SJCRH30 (cell line): ENCODE data around the gene BHLHE41. TPM values are rescaled to one million over a fixed set of nuclear protein-coding genes. Genes with fewer than 3 reads are reported as not detected.
A peak's percentile ranks its signal among the peaks of the same experiment; 100 is the strongest.

Experiments
- DNase-seq, 2 experiments: peaks; one replicate each; pipeline ENCODE4 v3.0.0-alpha.2; 2015 to 2020
- H3K27ac ChIP-seq: fragments of 250-450 bp; sonication (Bioruptor Pico); 2 replicates; pipeline ENCODE4 v1.5.1; 2020; ENCODE audit warnings: mild to moderate bottlenecking, moderate library complexity
- H3K27me3 ChIP-seq: fragments of 250-450 bp; sonication (Bioruptor Pico); 2 replicates; pipeline ENCODE4 v1.5.1; 2020; ENCODE audit warnings: mild to moderate bottlenecking, moderate library complexity
- H3K36me3 ChIP-seq: fragments of 250-450 bp; sonication (Bioruptor Pico); 2 replicates; pipeline ENCODE4 v1.5.1; 2020; ENCODE audit warnings: mild to moderate bottlenecking, moderate library complexity
- H3K4me1 ChIP-seq: fragments of 250-450 bp; sonication (Bioruptor Pico); 2 replicates; pipeline ENCODE4 v1.5.1; 2020; ENCODE audit warnings: mild to moderate bottlenecking, moderate library complexity
- H3K4me3 ChIP-seq: fragments of 250-450 bp; sonication (Bioruptor Pico); 2 replicates; pipeline ENCODE4 v1.5.1; 2020; ENCODE audit warnings: mild to moderate bottlenecking, moderate library complexity
- H3K9me3 ChIP-seq: fragments of 250-450 bp; sonication (Bioruptor Pico); replicated peaks from 2 replicates; pipeline ENCODE4 v1.5.1; 2020; ENCODE audit warnings: mild to moderate bottlenecking, moderate library complexity
- total RNA-seq: library from RNA; depleted of rRNA; stranded (reverse); fragments of >200 nt; shearing (Covaris generic); gene quantifications from 2 replicates; pipeline ENCODE4 v1.2.3, GENCODE V29; 2014

Gene BHLHE41
- total RNA-seq, 1 experiment from 2014 or later = 4.1 TPM

GRCh38 chr12:26125400-26126339, 833 bp upstream of the BHLHE41 start:
- Histone ChIP-seq H3K36me3 (no peaks in the 10 kb centered on the region), H3K9me3 (no peaks in the 10 kb centered on the region), H3K27me3 (0 out of 2 replicates have a peak, but pooled peaks cover 6% of the 10 kb centered on the region), H3K4me1 (0 out of 2 replicates have a peak, but pooled peaks cover 6% of the 10 kb centered on the region), H3K4me3 (peak overlapping the region; percentile 62), H3K27ac (no peak overlapping the region; the same call in 1 of the 2 replicates)
- peak; percentile 77 to 80 for DNase-seq

- Histone ChIP-seq H3K27me3 (0 out of 2 replicates have a peak, but pooled peaks cover 6% of the 10 kb centered on the region), H3K36me3 (no peaks in the 10 kb centered on the region), H3K4me3 (peak overlapping the region; percentile 59), H3K9me3 (no peaks in the 10 kb centered on the region), H3K27ac (no peak overlapping the region), H3K4me1 (0 out of 2 replicates have a peak, but pooled peaks cover 6% of the 10 kb centered on the region)
- DNase-seq = no peak
Measured at GRCh38 chr12:26123482-26123980, 1.3 kb downstream of the BHLHE41 start.

GRCh38 chr12:26122681-26123481, 2.0 kb downstream of the BHLHE41 start:
- Histone ChIP-seq H3K27me3 (0 out of 2 replicates have a peak, but pooled peaks cover 6% of the 10 kb centered on the region), H3K27ac (no peak overlapping the region), H3K36me3 (no peaks in the 10 kb centered on the region), H3K9me3 (no peaks in the 10 kb centered on the region), H3K4me3 (peak overlapping the region; percentile 59), H3K4me1 (0 out of 2 replicates have a peak, but pooled peaks cover 6% of the 10 kb centered on the region)
- DNase-seq = peak; percentile 70 to 71

GRCh38 chr12:26122061-26122680, 2.7 kb downstream of the BHLHE41 start:
- Histone ChIP-seq H3K27ac (no peak overlapping the region), H3K9me3 (no peaks in the 10 kb centered on the region), H3K4me1 (0 out of 2 replicates have a peak, but pooled peaks cover 6% of the 10 kb centered on the region), H3K27me3 (0 out of 2 replicates have a peak, but pooled peaks cover 6% of the 10 kb centered on the region), H3K36me3 (no peaks in the 10 kb centered on the region), H3K4me3 (peak overlapping the region; percentile 59)
- DNase-seq = peak; percentile 48 to 57

GRCh38 chr12:26121323-26122060, 3.3 kb downstream of the BHLHE41 start:
- Histone ChIP-seq H3K9me3 (no peaks in the 10 kb centered on the region), H3K27me3 (0 out of 2 replicates have a peak, but pooled peaks cover 3% of the 10 kb centered on the region), H3K27ac (no peak overlapping the region), H3K4me1 (0 out of 2 replicates have a peak, but pooled peaks cover 6% of the 10 kb centered on the region), H3K4me3 (peak overlapping the region; percentile 59), H3K36me3 (no peaks in the 10 kb centered on the region)
- no peak for DNase-seq

GRCh38 chr12:26120561-26121274, 4.1 kb downstream of the BHLHE41 start:
- H3K9me3 ChIP-seq = no peaks in the 10 kb centered on the region
- DNase-seq = no peak
- H3K4me1 ChIP-seq = 0 out of 2 replicates have a peak, but pooled peaks cover 6% of the 10 kb centered on the region
- 0 out of 2 replicates have a peak, but pooled peaks cover 3% of the 10 kb centered on the region for H3K27me3 ChIP-seq
- H3K36me3 ChIP-seq = no peaks in the 10 kb centered on the region
- H3K27ac ChIP-seq = no peak overlapping the region
- no peak overlapping the region for H3K4me3 ChIP-seq

- Histone ChIP-seq H3K36me3 (no peaks in the 10 kb centered on the region), H3K4me3 (no peak overlapping the region), H3K27me3 (0 out of 2 replicates have a peak, but pooled peaks cover 2% of the 10 kb centered on the region), H3K9me3 (no peaks in the 10 kb centered on the region), H3K27ac (no peak overlapping the region), H3K4me1 (0 out of 2 replicates have a peak, but pooled peaks cover 6% of the 10 kb centered on the region)
- peak in 1 of 2 experiments; percentile 63 for DNase-seq
Measured at GRCh38 chr12:26119391-26119989, 5.3 kb downstream of the BHLHE41 start.

- Histone ChIP-seq H3K36me3 (no peaks in the 10 kb centered on the region), H3K27me3 (no peaks in the 10 kb centered on the region), H3K4me3 (no peak overlapping the region), H3K9me3 (no peaks in the 10 kb centered on the region), H3K27ac (no peak overlapping the region), H3K4me1 (0 out of 2 replicates have a peak, but pooled peaks cover under 1% of the 10 kb centered on the region)
- DNase-seq = no peak
Measured at GRCh38 chr12:26118308-26118707, 6.5 kb downstream of the BHLHE41 start.

GRCh38 chr12:26116829-26117715, 7.8 kb downstream of the BHLHE41 start:
- peaks cover 7% of the 10 kb centered on the region; the same call in 1 of the 2 replicates for H3K4me1 ChIP-seq

GRCh38 chr12:26114720-26115401, 10.0 kb downstream of the BHLHE41 start:
- no peaks in the 10 kb centered on the region for H3K27me3 ChIP-seq
- H3K36me3 ChIP-seq = no peaks in the 10 kb centered on the region
- no peaks in the 10 kb centered on the region for H3K9me3 ChIP-seq
- peak overlapping the region; percentile 86; the same call in 1 of the 2 replicates for H3K27ac ChIP-seq
- H3K4me3 ChIP-seq = peak overlapping the region; percentile 69
- peaks cover 8% of the 10 kb centered on the region; the same call in 1 of the 2 replicates for H3K4me1 ChIP-seq
- no peak for DNase-seq

More at GRCh38 chr12:26116829-26117715, 7.8 kb downstream of the BHLHE41 start:
- Histone ChIP-seq H3K9me3 (no peaks in the 10 kb centered on the region), H3K27me3 (no peaks in the 10 kb centered on the region), H3K27ac (no peak overlapping the region), H3K4me3 (no peak overlapping the region), H3K36me3 (no peaks in the 10 kb centered on the region)
- no peak for DNase-seq
